Measurements from ENCODE around the gene ACP4.
"Not testable (repeated sequence)": the region's sequence is repeated elsewhere in the genome, so short reads cannot be mapped to it uniquely, and the experiment has no call there.

Gene ACP4

GRCh38 chr19:50790396-50790795, at the start of gene ACP4:
ACP4 (plus strand) TSS chr19:50790415; CDS start chr19:50790415, 0 bp downstream.
- DNase-seq: no peak

- DNase-seq: no peak
Observed at GRCh38 chr19:50741179-50741933, 48.9 kb upstream of the ACP4 start.

GRCh38 chr19:50743537-50743936, 46.7 kb upstream of the ACP4 start:
- no peak for DNase-seq

GRCh38 chr19:50745221-50745620, 45.0 kb upstream of the ACP4 start:
- DNase-seq: no peak

GRCh38 chr19:50747141-50747540, 43.1 kb upstream of the ACP4 start:
- not testable (repeated sequence) for DNase-seq

GRCh38 chr19:50749490-50749889, 40.7 kb upstream of the ACP4 start:
- DNase-seq: no peak

GRCh38 chr19:50750010-50750409, 40.2 kb upstream of the ACP4 start:
- no peak for DNase-seq

- no peak for DNase-seq
Observed at GRCh38 chr19:50753879-50754278, 36.3 kb upstream of the ACP4 start.

- not testable (repeated sequence) for DNase-seq
Observed at GRCh38 chr19:50756244-50756643, 34.0 kb upstream of the ACP4 start.

GRCh38 chr19:50757624-50758023, 32.6 kb upstream of the ACP4 start:
- DNase-seq: not testable (repeated sequence)

- not testable (repeated sequence) for DNase-seq
Observed at GRCh38 chr19:50759076-50759475, 31.1 kb upstream of the ACP4 start.

- DNase-seq: no peak
Observed at GRCh38 chr19:50759886-50760285, 30.3 kb upstream of the ACP4 start.

- not testable (repeated sequence) for DNase-seq
Observed at GRCh38 chr19:50761501-50761900, 28.7 kb upstream of the ACP4 start.

GRCh38 chr19:50763521-50763920, 26.7 kb upstream of the ACP4 start:
- DNase-seq: not testable (repeated sequence)

GRCh38 chr19:50764409-50764808, 25.8 kb upstream of the ACP4 start:
- DNase-seq: no peak

- DNase-seq: not testable (repeated sequence)
Observed at GRCh38 chr19:50766746-50767145, 23.5 kb upstream of the ACP4 start.

GRCh38 chr19:50767263-50767662, 23.0 kb upstream of the ACP4 start:
- DNase-seq: not testable (repeated sequence)

- no peak for DNase-seq
Observed at GRCh38 chr19:50768277-50768676, 21.9 kb upstream of the ACP4 start.

- not testable (repeated sequence) for DNase-seq
Observed at GRCh38 chr19:50770164-50770563, 20.1 kb upstream of the ACP4 start, which contains the start of gene GPR32. GPR32 (plus strand) TSS chr19:50770464; CDS start chr19:50770601, 137 bp downstream.

GRCh38 chr19:50770888-50771287, 19.3 kb upstream of the ACP4 start:
- DNase-seq: no peak

- DNase-seq: no peak
Observed at GRCh38 chr19:50772476-50772875, 17.7 kb upstream of the ACP4 start.

GRCh38 chr19:50772912-50773311, 17.3 kb upstream of the ACP4 start:
- DNase-seq: not testable (repeated sequence)

- DNase-seq: not testable (repeated sequence)
Observed at GRCh38 chr19:50773454-50773853, 16.8 kb upstream of the ACP4 start.

GRCh38 chr19:50776131-50776530, 14.1 kb upstream of the ACP4 start:
- no peak for DNase-seq

GRCh38 chr19:50777261-50777660, 13.0 kb upstream of the ACP4 start:
- no peak for DNase-seq

Measured in right forelimb (tissue), 1 donor.